HG03432 (cell line): ENCODE data around the gene CD9.
"Not testable (repeated sequence)": the region's sequence is repeated elsewhere in the genome, so short reads cannot be mapped to it uniquely, and the experiment has no call there.

Experiments
- ATAC-seq: cut with Tn5 transposase; IDR thresholded peaks from one replicate; pipeline ENCODE4 v1.9.1; 2021; ENCODE audit warnings: mild to moderate bottlenecking, moderate library complexity; ENCODE audit not compliant: unreplicated experiment

Gene CD9

GRCh38 chr12:6200256-6201212, at the start of gene CD9:
Gene CD9 (plus strand): TSS chr12:6200400. CDS start chr12:6200500, 100 bp downstream.
- no peak for ATAC-seq

- ATAC-seq, result no peak
Observed at GRCh38 chr12:6154730-6155459, 45.3 kb upstream of the CD9 start.

GRCh38 chr12:6157482-6157881, 42.7 kb upstream of the CD9 start:
- ATAC-seq, result no peak

GRCh38 chr12:6158255-6158654, 41.9 kb upstream of the CD9 start:
- no peak for ATAC-seq

- ATAC-seq, result no peak
Observed at GRCh38 chr12:6158749-6159148, 41.5 kb upstream of the CD9 start.

- ATAC-seq, result not testable (repeated sequence)
Observed at GRCh38 chr12:6159166-6160011, 40.8 kb upstream of the CD9 start.

GRCh38 chr12:6160049-6160649, 40.1 kb upstream of the CD9 start:
- ATAC-seq, result not testable (repeated sequence)

- no peak for ATAC-seq
Observed at GRCh38 chr12:6161124-6161882, 38.9 kb upstream of the CD9 start.

- ATAC-seq, result no peak
Observed at GRCh38 chr12:6163416-6164060, 36.7 kb upstream of the CD9 start.

- ATAC-seq, result no peak
Observed at GRCh38 chr12:6165395-6165794, 34.8 kb upstream of the CD9 start.

- no peak for ATAC-seq
Observed at GRCh38 chr12:6166808-6167207, 33.4 kb upstream of the CD9 start.

GRCh38 chr12:6167327-6168280, 32.6 kb upstream of the CD9 start:
- peak; percentile 79 for ATAC-seq

GRCh38 chr12:6171409-6172015, 28.7 kb upstream of the CD9 start:
- no peak for ATAC-seq

GRCh38 chr12:6172086-6172485, 28.1 kb upstream of the CD9 start:
- ATAC-seq, result no peak

GRCh38 chr12:6172862-6173261, 27.3 kb upstream of the CD9 start:
- ATAC-seq, result no peak

- ATAC-seq, result no peak
Observed at GRCh38 chr12:6177642-6178358, 22.4 kb upstream of the CD9 start.
